Measurements from ENCODE around the gene SLCO3A1. TPM values are rescaled to one million over a fixed set of nuclear protein-coding genes. Genes with fewer than 3 reads are reported as not detected.

SLCO3A1 gene
- total and polyA plus RNA-seq, 2 of the 8 experiments (the other 6 are each of a cell fraction or from before 2014, with no cell fraction given), result 15.1 to 20.4 TPM

DNA sequence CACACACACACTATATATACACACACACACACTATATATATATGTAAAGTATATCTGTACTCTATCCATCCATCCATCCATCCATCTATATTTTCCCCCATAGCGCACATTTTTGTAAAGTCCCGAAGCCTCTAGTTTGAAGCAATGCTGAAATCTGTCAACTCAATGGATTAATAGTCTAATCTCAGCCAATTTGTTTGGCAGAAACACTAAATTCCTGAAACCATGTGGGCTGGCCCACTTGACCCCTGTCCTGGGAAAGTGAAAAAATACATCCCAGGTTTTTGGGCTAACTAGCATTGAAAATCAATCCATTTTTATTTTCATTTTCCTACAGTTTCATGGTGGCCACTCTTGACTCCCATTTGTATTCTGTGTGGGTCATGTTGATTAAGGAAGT lies 166.7 kb downstream of the SLCO3A1 start:
- Histone ChIP-seq H3K4me3 (ENCODE audit: extremely low read depth in 1 of 4, insufficient read depth in 2 of 4, low read depth in 3 of 4, low read length in 4 of 4) (no peak overlapping the region), H2AFZ (ENCODE audit: low read length) (no peak overlapping the region), H4K91ac (replicated peaks; ENCODE audit: insufficient read length, low read length) (no peak overlapping the region), H2BK5ac (ENCODE audit: low read depth, low read length) (no peak overlapping the region), H4K5ac (ENCODE audit: insufficient read length, low read depth, low read length) (no peak overlapping the region), H3K27me3 (replicated peaks in 1 of 4; ENCODE audit: control insufficient read depth in 3 of 4, extremely low read depth in 1 of 4, insufficient read depth in 3 of 4, low read length in 3 of 4) (no peaks in the 10 kb centered on the region), H3K4ac (replicated peaks; ENCODE audit: insufficient read length, low read depth, low read length) (no peak overlapping the region), H2BK20ac (ENCODE audit: low read length) (no peak overlapping the region), H2BK120ac (replicated peaks; ENCODE audit: low read depth, low read length) (no peak overlapping the region), H3K27ac (ENCODE audit: low read depth, low read length) (no peak overlapping the region), H4K8ac (ENCODE audit: extremely low read depth, insufficient read depth, low read length) (no peak overlapping the region), H2BK12ac (ENCODE audit: low read depth, low read length) (no peak overlapping the region), H3K18ac (ENCODE audit: extremely low read depth, low read length) (no peak overlapping the region), H3K36me3 (ENCODE audit: control insufficient read depth in 2 of 4, insufficient read depth in 4 of 4, low read length in 3 of 4) (no peaks in the 10 kb centered on the region), H2BK15ac (ENCODE audit: low read length) (no peak overlapping the region), H3K56ac (replicated peaks; ENCODE audit: insufficient read length, low read depth, low read length) (no peak overlapping the region), H3K4me2 (ENCODE audit: insufficient read depth in 1 of 2, low read depth in 2 of 2, low read length in 2 of 2) (no peak overlapping the region), H3K23ac (ENCODE audit: insufficient read length) (no peak overlapping the region), H3K79me1 (ENCODE audit: low read depth, low read length) (no peaks in the 10 kb centered on the region; the same call in 1 of the 2 replicates), H3K23me2 (ENCODE audit: low read depth, low read length) (no peaks in the 10 kb centered on the region), H3K14ac (ENCODE audit: insufficient read length) (no peak overlapping the region), H3K4me1 (replicated peaks in 1 of 4; ENCODE audit: control insufficient read depth in 3 of 4, insufficient read depth in 4 of 4, low read length in 3 of 4) (no peaks in the 10 kb centered on the region), H3K79me2 (ENCODE audit: control insufficient read depth in 1 of 2, insufficient read depth in 2 of 2, low read length in 2 of 2) (no peaks in the 10 kb centered on the region), H4K20me1 (replicated peaks in 1 of 2; ENCODE audit: control insufficient read depth in 1 of 2, insufficient read depth in 2 of 2, low read length in 2 of 2) (no peaks in the 10 kb centered on the region), H2AK5ac (ENCODE audit: low read depth, low read length) (no peak overlapping the region), H3K9ac (replicated peaks in 1 of 4; ENCODE audit: extremely low read depth in 1 of 4, low read depth in 3 of 4, low read length in 3 of 4) (no peak overlapping the region), H3K9me3 (ENCODE audit: insufficient read depth in 2 of 2, low read depth in 1 of 2, low read length in 1 of 2) (no peaks in the 10 kb centered on the region)
- ChIA-PET CTCF (ENCODE audit: partially characterized antibody) (interaction anchor here (1.0 kb wide), 1 partner anchor 23 kb away, joined by 3 read pairs; no protein-coding TSS in a partner anchor), POLR2A (ENCODE audit: partially characterized antibody) (interaction anchor here (0.5 to 1.8 kb wide), 2 partner anchors 28 to 1161 kb away, joined by 3 read pairs; no protein-coding TSS in a partner anchor)
- TF ChIP-seq EGR1 (IDR thresholded peaks at IDR 0.05; ENCODE audit: borderline replicate concordance, low read depth, low read length) (no peak), SRF (IDR thresholded peaks at IDR 0.05; ENCODE audit: low read depth, low read length) (no peak), TCF12 (IDR thresholded peaks at IDR 0.05; ENCODE audit: low read depth, low read length) (no peak), KDM1A (IDR thresholded peaks at IDR 0.05; ENCODE audit: borderline replicate concordance, low read length) (no peak), ASH2L (IDR thresholded peaks at IDR 0.05; ENCODE audit: low read length) (no peak), NRF1 (IDR thresholded peaks at IDR 0.05; ENCODE audit: low read depth, low read length) (no peak), BRCA1 (IDR thresholded peaks at IDR 0.05; ENCODE audit: low read depth, low read length) (no peak), POLR2AphosphoS5 (IDR thresholded peaks at IDR 0.05; ENCODE audit: low read depth, low read length) (no peak), SUZ12 (IDR thresholded peaks at IDR 0.05; ENCODE audit: low read length) (no peak)
- FAIRE-seq (no peak), DNase-seq (ENCODE audit: low read depth in 1 of 2, low spot score in 2 of 2) (no peak)
- 100% methylated on average over 2 of the region's 2 CpGs; no CpG with 5 or more reads in 1 of the 2 experiments for WGBS, 2 experiments (ENCODE audit: extremely low coverage in 1 of 2, insufficient coverage in 1 of 2, insufficient read length in 1 of 2, insufficient replicate concordance in 2 of 2, low coverage in 1 of 2, low lambda C conversion rate in 2 of 2, missing lambda C conversion rate in 1 of 2)
